Measurements from ENCODE around the gene IFFO2. TPM values are rescaled to one million over a fixed set of nuclear protein-coding genes. Genes with fewer than 3 reads are reported as not detected.
A peak's percentile ranks its signal among the peaks of the same experiment; 100 is the strongest.

IFFO2 gene
- total and polyA plus RNA-seq, 4 donors, result 0.88 to 7.4 (median 3.0) TPM

GRCh38 chr1:18901147-18901951 lies 55.1 kb downstream of the IFFO2 start (continued):
- TF ChIP-seq REST (IDR thresholded peaks at IDR 0.05), result peak; percentile 70
- TF ChIP-seq SP1 (IDR thresholded peaks at IDR 0.05), result peak; percentile 79

- H3K4me1 ChIP-seq (ENCODE audit: control insufficient read depth in 4 of 4, insufficient read depth in 4 of 4, low read length in 3 of 4), result peaks cover 17 to 61% (median 45%) of the 10 kb centered on the region in 4 donors
- peak; percentile 23 for TF ChIP-seq FOXA2 (IDR thresholded peaks at IDR 0.05)
- peak; percentile 7 for TF ChIP-seq FOXA1 (IDR thresholded peaks at IDR 0.05)
- peak in 1 of 2 donors; percentile 40 for TF ChIP-seq GABPA (IDR thresholded peaks at IDR 0.05 in 1 of 2, conservative IDR thresholded peaks at IDR 0.05 in 1 of 2)
- no peak for TF ChIP-seq RAD21 (IDR thresholded peaks at IDR 0.05)
- TF ChIP-seq HNF4A (conservative IDR thresholded peaks at IDR 0.05), result peak; percentile 81 to 87
- TF ChIP-seq YY1 (IDR thresholded peaks at IDR 0.05), result peak; percentile 60
- no peak for TF ChIP-seq CTCF (IDR thresholded peaks at IDR 0.05; ENCODE audit: low read depth, low read length, missing input control)
- TF ChIP-seq ATF3 (IDR thresholded peaks at IDR 0.05), result peak; percentile 24
- peak; percentile 95 to 97 for TF ChIP-seq RXRA (IDR thresholded peaks at IDR 0.05)
- TF ChIP-seq ZBTB33 (IDR thresholded peaks at IDR 0.05), result peak; percentile 76
- no peak for TF ChIP-seq EGR1 (IDR thresholded peaks at IDR 0.05; ENCODE audit: low read depth in 2 of 2)
- TF ChIP-seq MAX (IDR thresholded peaks at IDR 0.05), result peak; percentile 45
- no peak for TF ChIP-seq HNF4G (IDR thresholded peaks at IDR 0.05)
- TF ChIP-seq NR2F2 (IDR thresholded peaks at IDR 0.05), result peak; percentile 28
- TF ChIP-seq REST (IDR thresholded peaks at IDR 0.05), result no peak
- peak; percentile 91 for TF ChIP-seq SP1 (IDR thresholded peaks at IDR 0.05)
- TF ChIP-seq TAF1 (conservative IDR thresholded peaks at IDR 0.05), result no peak
- TF ChIP-seq JUND (IDR thresholded peaks at IDR 0.05), result peak in 1 of 2 donors; percentile 44
- DNase-seq (ENCODE audit: low spot score), result peak; percentile 41
- H3K4me3 ChIP-seq (ENCODE audit: low read depth in 1 of 3, low read length in 3 of 3), result peak overlapping the region; percentile 66 to 94 (median 88)
- WGBS, result 29% methylated on average over 10 of the region's 10 CpGs
- no peaks in the 10 kb centered on the region for H3K27me3 ChIP-seq (ENCODE audit: control insufficient read depth in 4 of 4, insufficient read depth in 4 of 4, low read length in 3 of 4)
- H3K9me3 ChIP-seq (ENCODE audit: control insufficient read depth in 4 of 4, low read length in 3 of 4), result no peaks in the 10 kb centered on the region
- H3K9ac ChIP-seq (ENCODE audit: low read depth in 1 of 2, low read length in 2 of 2), result peak overlapping the region in 1 of 2 donors; percentile 24
- H3K27ac ChIP-seq (ENCODE audit: low read depth in 1 of 2, low read length in 2 of 2), result peak overlapping the region; percentile 85 to 94
- peaks cover under 1 to 11% (median 7%) of the 10 kb centered on the region in 4 donors for H3K36me3 ChIP-seq (ENCODE audit: control insufficient read depth in 4 of 4, insufficient read depth in 3 of 4, low read depth in 1 of 4, low read length in 3 of 4)
Observed at GRCh38 chr1:18900303-18900841, 56.1 kb downstream of the IFFO2 start.

Measured in liver (tissue), 9 donors.